GM20000 (cell line): ENCODE data around the gene LRRC4C.

Experiments used
- DNase-seq: peaks from one replicate; pipeline ENCODE4 v3.0.0; 2012; ENCODE audit warnings: low spot score
- TF ChIP-seq, protein P1 (sequence below): IDR thresholded peaks from 2 replicates; pipeline ENCODE4 v1.5.1; 2012; ENCODE audit warnings: mild to moderate bottlenecking, control low read depth; ENCODE audit errors: extremely low read depth, missing control alignments

LRRC4C gene

DNA sequence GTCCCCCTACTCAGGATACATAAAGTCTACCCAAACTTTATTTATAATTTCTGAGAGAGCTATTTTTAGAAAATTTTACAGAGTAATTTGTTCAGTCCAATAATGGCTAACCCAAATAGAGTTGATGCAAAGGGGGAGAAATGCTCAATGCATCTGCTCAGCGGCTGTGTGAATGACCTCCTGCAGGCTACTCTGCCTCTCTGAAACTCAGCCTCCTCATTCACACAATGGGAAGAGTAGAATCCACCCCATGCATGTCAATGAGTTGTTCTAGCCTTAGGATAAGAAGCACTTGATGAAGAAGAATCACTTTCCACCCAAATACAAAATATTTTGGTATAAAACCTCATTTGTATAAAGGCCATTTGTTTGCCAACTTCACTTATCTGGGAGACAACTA, 1204.0 kb downstream of the LRRC4C start:
- TF ChIP-seq, protein P1, sequence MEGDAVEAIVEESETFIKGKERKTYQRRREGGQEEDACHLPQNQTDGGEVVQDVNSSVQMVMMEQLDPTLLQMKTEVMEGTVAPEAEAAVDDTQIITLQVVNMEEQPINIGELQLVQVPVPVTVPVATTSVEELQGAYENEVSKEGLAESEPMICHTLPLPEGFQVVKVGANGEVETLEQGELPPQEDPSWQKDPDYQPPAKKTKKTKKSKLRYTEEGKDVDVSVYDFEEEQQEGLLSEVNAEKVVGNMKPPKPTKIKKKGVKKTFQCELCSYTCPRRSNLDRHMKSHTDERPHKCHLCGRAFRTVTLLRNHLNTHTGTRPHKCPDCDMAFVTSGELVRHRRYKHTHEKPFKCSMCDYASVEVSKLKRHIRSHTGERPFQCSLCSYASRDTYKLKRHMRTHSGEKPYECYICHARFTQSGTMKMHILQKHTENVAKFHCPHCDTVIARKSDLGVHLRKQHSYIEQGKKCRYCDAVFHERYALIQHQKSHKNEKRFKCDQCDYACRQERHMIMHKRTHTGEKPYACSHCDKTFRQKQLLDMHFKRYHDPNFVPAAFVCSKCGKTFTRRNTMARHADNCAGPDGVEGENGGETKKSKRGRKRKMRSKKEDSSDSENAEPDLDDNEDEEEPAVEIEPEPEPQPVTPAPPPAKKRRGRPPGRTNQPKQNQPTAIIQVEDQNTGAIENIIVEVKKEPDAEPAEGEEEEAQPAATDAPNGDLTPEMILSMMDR, result no peak
- no peak for DNase-seq

DNA sequence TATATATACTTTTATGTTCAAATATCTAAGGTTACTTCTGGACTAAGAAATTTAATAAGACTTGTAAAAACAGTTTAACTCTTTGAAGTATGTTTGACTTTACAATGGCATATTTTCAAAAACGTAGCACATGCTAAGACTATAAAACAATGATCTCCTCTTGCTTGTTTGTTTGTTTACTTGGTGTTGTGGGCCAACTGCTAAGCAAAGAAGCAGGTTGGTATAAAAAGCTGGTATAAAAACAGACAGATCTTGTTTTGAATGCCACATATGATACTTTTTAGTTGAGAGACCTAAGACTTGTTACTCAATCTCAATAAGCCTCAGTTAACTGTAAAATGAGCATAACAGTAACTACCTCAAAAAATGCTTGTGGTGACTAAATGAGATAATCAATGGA, 1206.3 kb downstream of the LRRC4C start:
- TF ChIP-seq, protein P1, result no peak
- no peak for DNase-seq

DNA sequence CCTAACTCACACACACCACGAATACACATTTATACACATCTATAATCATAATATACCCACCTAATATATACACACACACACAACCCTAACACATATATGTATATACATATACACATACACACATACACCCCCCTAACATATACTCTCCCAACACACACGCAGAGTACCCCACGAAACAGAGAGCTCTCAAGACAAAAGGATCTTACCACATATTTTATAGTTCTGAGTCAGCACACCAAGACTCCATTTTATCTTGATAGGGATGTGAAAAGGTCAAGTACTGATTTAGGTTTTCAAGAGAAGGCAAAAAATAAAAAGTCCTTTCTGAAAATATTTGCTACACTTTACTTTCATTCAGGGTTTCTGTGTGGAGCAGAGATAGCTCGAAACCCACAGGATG, 1207.2 kb downstream of the LRRC4C start:
- no peak for DNase-seq
- TF ChIP-seq, protein P1, result no peak

DNA sequence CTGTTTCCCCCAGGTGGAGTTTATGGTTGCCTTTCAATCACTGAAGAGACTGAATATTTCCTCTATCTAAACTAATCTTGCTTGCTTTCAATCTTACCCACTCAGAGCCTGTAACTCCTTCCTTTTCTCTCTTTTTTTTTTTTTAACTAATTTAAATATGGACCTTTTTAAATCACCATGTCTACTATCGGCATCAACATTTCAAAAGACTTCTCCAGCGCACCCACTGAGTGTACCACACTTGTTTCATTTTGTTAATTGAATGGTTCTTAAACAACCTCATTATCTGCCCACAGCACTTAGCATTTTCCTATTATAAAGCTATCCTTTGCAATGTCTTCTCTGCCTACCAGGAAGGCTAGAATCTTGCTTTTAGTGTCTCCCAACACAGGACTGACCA, 1212.5 kb downstream of the LRRC4C start:
- DNase-seq, result no peak

DNA sequence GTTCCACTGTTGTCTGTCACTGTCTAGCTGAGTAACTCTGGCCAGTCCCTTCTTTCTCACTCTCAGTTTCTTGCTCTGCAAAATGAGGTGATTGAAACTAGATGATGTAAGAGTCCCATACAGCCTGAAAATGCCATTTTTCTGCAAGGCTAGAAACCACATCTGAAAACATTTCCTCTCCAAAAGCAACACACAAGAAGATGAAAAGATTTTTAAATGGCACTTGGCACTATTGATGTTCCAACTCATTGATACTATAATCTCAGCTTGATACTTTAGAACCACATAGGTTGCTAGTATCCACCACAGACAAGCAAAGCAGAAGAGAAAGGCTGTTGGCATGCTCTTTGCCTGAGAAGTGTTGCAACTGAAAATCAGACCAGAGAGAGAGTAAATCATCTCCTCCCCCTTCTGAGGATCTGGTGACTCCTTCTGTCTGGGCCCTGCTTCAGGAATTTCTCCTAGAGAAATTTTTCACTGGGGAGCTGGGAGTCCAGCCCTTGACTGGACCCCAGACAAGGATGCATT, 1217.9 kb downstream of the LRRC4C start:
- peak; percentile 32 for DNase-seq
- TF ChIP-seq, protein P1, result no peak

More for the DNA sequence above, 1212.5 kb downstream of the LRRC4C start:
- TF ChIP-seq, protein P1, result no peak

DNA sequence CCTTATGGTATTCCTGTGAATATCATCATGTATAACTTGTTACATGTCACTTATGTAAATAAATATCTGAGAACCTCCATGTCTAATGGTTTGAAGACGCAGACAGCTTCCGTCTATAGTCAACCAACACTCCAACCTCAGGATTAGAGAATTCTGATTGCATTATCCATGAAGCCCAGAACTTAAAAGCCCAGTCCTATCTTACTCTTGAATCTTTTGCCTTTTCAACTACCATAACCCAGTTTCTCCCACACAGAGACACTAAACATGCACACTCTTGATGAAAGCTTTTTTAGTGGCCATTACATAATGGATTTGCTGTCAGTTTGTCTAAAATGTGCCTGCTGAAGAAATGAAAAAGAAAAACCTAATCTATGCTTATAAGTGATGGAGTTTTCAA, 1219.2 kb downstream of the LRRC4C start:
- no peak for DNase-seq

DNA sequence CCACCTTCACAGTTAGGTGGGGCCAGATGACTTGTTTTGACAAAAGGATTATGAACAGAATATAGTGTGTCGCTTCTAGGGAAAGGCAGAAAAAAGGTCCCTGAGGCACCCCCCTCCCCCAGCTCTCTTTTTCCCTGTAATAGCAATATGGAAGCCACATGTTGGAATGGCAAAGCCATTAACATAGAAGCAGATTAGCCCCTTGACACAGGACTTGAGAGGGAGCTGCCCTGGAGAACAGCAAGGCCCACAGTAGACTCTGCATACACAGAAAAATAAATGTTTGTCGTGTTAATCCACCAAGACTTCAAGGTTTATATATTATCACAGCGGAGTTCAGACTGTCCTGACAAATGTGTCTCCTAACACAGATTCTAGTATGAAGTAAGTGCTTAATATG, 1222.9 kb downstream of the LRRC4C start:
- no peak for DNase-seq
- TF ChIP-seq, protein P1, result no peak

More for the DNA sequence above, 1219.2 kb downstream of the LRRC4C start:
- TF ChIP-seq, protein P1, result no peak
